Central memory CD8-positive, alpha-beta T cell (primary cell): Measurements from ENCODE around the gene TSR3.

Source experiments
- ATAC-seq: fragments of 150-1000 bp; cut with Tn5 transposase; replicated peaks from 2 replicates; pipeline ENCODE4 v1.10.0; 2022; ENCODE audit warnings: mild to moderate bottlenecking, moderate FRiP score, moderate number of reproducible peaks; ENCODE audit not compliant: poor library complexity, severe bottlenecking; ENCODE audit errors: extremely low read depth
- DNase-seq, 2 donors: peaks; one replicate each; pipeline ENCODE4 v3.0.0; 2021; ENCODE audit warnings: low spot score in 2 of 2
- H3K27ac Mint-ChIP-seq: one replicate; pipeline ENCODE4 v1.8.0; 2022; ENCODE audit warnings: low read depth, mild to moderate bottlenecking, moderate library complexity, mixed read lengths
- H3K27me3 Mint-ChIP-seq: one replicate; pipeline ENCODE4 v1.8.0; 2022; ENCODE audit warnings: mixed read lengths
- H3K36me3 Mint-ChIP-seq: one replicate; pipeline ENCODE4 v1.8.0; 2022; ENCODE audit warnings: mild to moderate bottlenecking, moderate library complexity, mixed read lengths; ENCODE audit not compliant: insufficient read depth
- H3K4me1 Mint-ChIP-seq: one replicate; pipeline ENCODE4 v1.8.0; 2022; ENCODE audit warnings: mixed read lengths
- H3K4me3 Mint-ChIP-seq: one replicate; pipeline ENCODE4 v1.8.0; 2022; ENCODE audit warnings: mild to moderate bottlenecking, moderate library complexity, mixed read lengths
- H3K9me3 Mint-ChIP-seq: one replicate; pipeline ENCODE4 v1.8.0; 2022; ENCODE audit warnings: mixed read lengths

TSR3 gene

GRCh38 chr16:1346422-1347285, 5.0 kb downstream of the TSR3 start:
- DNase-seq (no peak), ATAC-seq (no peak)
- H3K4me3 Mint-ChIP-seq = no peak overlapping the region
- peaks cover 31% of the 10 kb centered on the region for H3K36me3 Mint-ChIP-seq
- no peak overlapping the region for H3K27ac Mint-ChIP-seq
- H3K27me3 Mint-ChIP-seq = no peaks in the 10 kb centered on the region
- peaks cover 22% of the 10 kb centered on the region for H3K4me1 Mint-ChIP-seq
- no peaks in the 10 kb centered on the region for H3K9me3 Mint-ChIP-seq

DNA sequence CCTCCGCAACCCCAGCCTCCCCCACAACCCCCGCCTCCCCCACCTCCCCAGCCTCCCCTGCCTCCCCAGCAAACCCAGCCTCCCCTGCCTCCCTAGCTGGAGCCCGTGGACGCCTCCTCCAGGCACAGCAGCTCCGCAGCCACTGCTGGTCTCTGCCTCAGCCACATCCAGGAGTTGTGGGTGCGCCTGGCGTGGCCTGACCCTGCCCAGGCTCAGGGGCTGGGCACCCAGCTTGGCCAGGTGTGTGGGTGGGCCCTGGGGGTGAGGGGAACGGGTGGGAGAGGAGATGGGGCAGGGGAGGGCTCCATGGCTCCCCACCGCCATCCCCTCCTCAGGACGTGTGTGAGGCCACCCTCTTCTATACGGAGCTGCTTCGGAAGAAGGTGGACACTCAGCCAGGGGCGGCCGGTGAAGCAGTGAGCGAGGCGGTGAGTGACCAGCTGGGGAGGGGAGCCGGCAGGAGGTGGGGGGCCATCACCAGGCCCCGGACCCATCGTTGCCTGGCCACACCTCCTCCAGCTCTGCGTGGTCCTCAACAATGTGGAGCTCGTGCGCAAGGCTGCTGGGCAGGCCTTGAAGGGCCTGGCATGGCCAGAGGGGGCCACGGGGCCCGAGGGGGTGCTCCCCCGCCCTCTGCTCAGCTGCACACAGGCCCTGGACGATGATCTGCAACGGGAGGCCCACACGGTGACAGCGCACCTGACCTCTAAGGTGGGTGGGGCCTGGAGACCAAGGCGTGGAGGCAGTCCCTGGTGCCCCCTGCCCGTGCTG, 5.8 kb downstream of the TSR3 start:
- H3K4me1 Mint-ChIP-seq = peaks cover 22% of the 10 kb centered on the region

GRCh38 chr16:1345087-1345486, 6.6 kb downstream of the TSR3 start:
- Mint-ChIP-seq H3K27ac (no peak overlapping the region), H3K36me3 (peaks cover 19% of the 10 kb centered on the region), H3K27me3 (no peaks in the 10 kb centered on the region), H3K9me3 (no peaks in the 10 kb centered on the region), H3K4me1 (peaks cover 18% of the 10 kb centered on the region), H3K4me3 (no peak overlapping the region)
- DNase-seq (no peak), ATAC-seq (no peak)

More for the DNA sequence above, 5.8 kb downstream of the TSR3 start:
- Mint-ChIP-seq H3K27ac (no peak overlapping the region), H3K36me3 (peaks cover 25% of the 10 kb centered on the region), H3K27me3 (no peaks in the 10 kb centered on the region), H3K9me3 (no peaks in the 10 kb centered on the region), H3K4me3 (no peak overlapping the region)
- no peak for ATAC-seq
- DNase-seq = no peak

DNA sequence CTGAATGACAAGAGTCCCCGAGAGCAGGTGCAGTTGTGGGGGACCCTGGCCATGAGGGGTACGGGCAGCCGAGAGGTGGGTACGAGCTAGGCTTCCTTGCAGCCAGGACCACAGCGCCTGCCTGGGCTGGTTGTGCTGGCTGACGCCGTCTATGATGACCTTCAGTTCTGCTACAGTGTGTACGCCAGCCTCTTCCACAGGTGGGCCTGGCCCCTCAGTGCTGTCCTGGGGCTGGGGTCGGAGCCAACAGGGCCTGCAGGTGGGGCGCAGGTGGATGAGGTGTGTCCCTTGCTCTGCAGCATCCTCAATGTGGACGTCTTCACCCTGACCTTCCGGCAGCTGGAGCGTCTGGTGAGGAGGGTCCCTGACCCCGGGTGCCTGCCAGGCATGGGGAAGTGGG, 7.2 kb downstream of the TSR3 start:
- Mint-ChIP-seq H3K9me3 (no peaks in the 10 kb centered on the region), H3K4me1 (peaks cover 18% of the 10 kb centered on the region), H3K4me3 (peak overlapping the region; percentile 16), H3K27me3 (no peaks in the 10 kb centered on the region), H3K36me3 (peaks cover 18% of the 10 kb centered on the region), H3K27ac (no peak overlapping the region)
- DNase-seq (no peak), ATAC-seq (no peak)

GRCh38 chr16:1343428-1344242, 8.0 kb downstream of the TSR3 start:
- Mint-ChIP-seq H3K36me3 (peaks cover 16% of the 10 kb centered on the region), H3K27me3 (no peaks in the 10 kb centered on the region), H3K4me1 (peaks cover 18% of the 10 kb centered on the region), H3K9me3 (no peaks in the 10 kb centered on the region), H3K27ac (peak overlapping the region; percentile 64), H3K4me3 (peak overlapping the region; percentile 65)
- ATAC-seq = no peak
- DNase-seq = no peak

GRCh38 chr16:1342526-1343427, 8.9 kb downstream of the TSR3 start:
- Mint-ChIP-seq H3K9me3 (no peaks in the 10 kb centered on the region), H3K36me3 (peaks cover 15% of the 10 kb centered on the region), H3K27me3 (no peaks in the 10 kb centered on the region), H3K4me3 (peak overlapping the region; percentile 65), H3K27ac (peak overlapping the region; percentile 64), H3K4me1 (peaks cover 18% of the 10 kb centered on the region)
- DNase-seq (peak; percentile 94 to 95), ATAC-seq (peak; percentile 92)

GRCh38 chr16:1341495-1342420, 9.9 kb downstream of the TSR3 start:
- no peaks in the 10 kb centered on the region for H3K9me3 Mint-ChIP-seq
- DNase-seq (no peak), ATAC-seq (no peak)
- H3K27me3 Mint-ChIP-seq = no peaks in the 10 kb centered on the region
- H3K36me3 Mint-ChIP-seq = peaks cover 11% of the 10 kb centered on the region
- H3K4me1 Mint-ChIP-seq = peaks cover 18% of the 10 kb centered on the region
- H3K4me3 Mint-ChIP-seq = peak overlapping the region; percentile 65
- no peak overlapping the region for H3K27ac Mint-ChIP-seq

DNA sequence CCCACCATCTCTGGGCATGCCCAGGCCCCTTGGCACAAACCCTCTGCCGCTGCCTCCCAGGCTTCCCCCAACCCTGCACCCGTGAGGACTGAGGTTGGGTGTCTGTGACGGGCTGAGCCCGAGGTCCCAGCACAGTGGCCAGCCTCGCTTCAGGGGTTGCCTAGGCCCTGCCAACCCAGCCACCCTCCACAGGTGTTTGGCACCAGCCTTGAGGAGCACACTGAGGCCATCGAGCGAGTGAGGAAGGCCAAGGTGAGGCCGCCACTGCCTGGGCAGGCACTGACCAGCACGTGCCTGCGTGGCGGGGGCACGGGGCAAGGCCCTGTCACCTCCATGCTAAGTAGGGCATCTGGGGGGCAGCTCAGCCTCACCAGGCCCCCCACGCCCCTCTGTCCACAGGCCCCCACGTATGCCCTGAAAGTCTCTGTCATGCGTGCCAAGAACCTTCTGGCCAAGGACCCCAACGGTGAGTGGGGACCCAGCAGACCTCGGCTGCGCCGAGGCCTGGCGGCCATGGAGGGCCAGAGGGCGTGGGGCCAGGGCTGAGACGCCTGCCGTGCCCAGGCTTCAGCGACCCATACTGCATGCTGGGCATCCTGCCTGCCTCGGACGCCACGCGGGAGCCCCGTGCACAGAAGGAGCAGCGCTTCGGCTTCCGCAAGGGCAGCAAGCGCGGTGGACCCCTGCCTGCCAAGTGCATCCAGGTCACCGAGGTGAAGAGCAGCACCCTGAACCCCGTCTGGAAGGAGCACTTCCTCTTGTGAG, 10.8 kb downstream of the TSR3 start:
- DNase-seq (no peak), ATAC-seq (no peak)
- Mint-ChIP-seq H3K36me3 (peaks cover 14% of the 10 kb centered on the region), H3K27ac (no peak overlapping the region), H3K27me3 (no peaks in the 10 kb centered on the region), H3K4me1 (peaks cover 18% of the 10 kb centered on the region), H3K4me3 (peak overlapping the region; percentile 65), H3K9me3 (no peaks in the 10 kb centered on the region)

DNA sequence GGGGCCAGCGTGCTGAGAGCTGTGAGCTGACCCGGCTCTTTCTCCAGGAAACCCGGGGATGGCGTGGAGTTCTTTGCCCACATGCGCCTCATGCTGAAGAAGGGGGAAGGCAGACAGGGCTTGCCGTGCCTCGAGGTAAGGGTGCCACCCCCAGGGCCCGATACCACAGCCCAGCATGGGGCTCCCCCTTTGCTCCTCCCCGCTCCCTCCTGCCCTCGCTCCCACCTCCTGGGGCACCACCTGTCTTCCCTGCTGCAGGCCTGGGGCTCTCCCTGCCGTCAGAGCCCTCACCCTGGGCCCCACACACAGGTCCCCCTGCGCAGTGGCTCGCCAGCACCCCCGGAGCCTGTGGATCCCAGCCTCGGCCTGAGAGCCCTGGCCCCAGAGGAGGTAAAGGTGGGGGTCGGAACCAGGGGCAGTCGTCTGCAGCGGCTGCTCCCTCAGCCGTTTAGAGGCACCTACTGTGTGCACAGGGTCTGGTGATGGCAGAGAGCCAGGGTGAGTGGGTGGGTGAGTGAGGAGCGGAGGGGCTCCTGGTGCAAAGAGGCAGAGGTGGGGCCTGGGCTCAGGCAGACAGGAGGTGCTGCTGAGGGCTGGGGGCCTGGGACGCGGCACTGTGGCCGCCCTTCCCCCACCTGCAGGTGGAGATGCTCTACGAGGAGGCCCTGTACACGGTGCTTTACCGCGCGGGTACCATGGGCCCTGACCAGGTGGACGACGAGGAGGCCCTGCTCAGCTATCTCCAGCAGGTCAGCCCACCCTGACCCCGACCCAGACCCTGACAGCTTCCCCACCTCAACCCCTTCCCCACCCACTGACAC, 12.6 kb downstream of the TSR3 start:
- no peak overlapping the region for H3K27ac Mint-ChIP-seq
- ATAC-seq (no peak), DNase-seq (no peak)
- no peak overlapping the region for H3K4me3 Mint-ChIP-seq
- no peaks in the 10 kb centered on the region for H3K27me3 Mint-ChIP-seq
- H3K9me3 Mint-ChIP-seq = no peaks in the 10 kb centered on the region
- H3K36me3 Mint-ChIP-seq = peaks cover 14% of the 10 kb centered on the region
- peaks cover 18% of the 10 kb centered on the region for H3K4me1 Mint-ChIP-seq

GRCh38 chr16:1338119-1338730, 13.5 kb downstream of the TSR3 start:
- Mint-ChIP-seq H3K27ac (no peak overlapping the region), H3K9me3 (no peaks in the 10 kb centered on the region), H3K36me3 (peaks cover 11% of the 10 kb centered on the region), H3K4me3 (no peak overlapping the region), H3K27me3 (no peaks in the 10 kb centered on the region), H3K4me1 (peaks cover 14% of the 10 kb centered on the region)
- ATAC-seq (no peak), DNase-seq (no peak)
